Prostate gland (tissue), 2 donors: ENCODE data around the gene FOLH1.
"Not testable (repeated sequence)": the region's sequence is repeated elsewhere in the genome, so short reads cannot be mapped to it uniquely, and the experiment has no call there.

Experiments used
- POLR2A ChIP-seq: fragments of 450-650 bp; IDR thresholded peaks from one replicate; pipeline ENCODE4 v1.6.1; 2016; ENCODE audit warnings: antibody characterized with exemption, mild to moderate bottlenecking
- POLR2AphosphoS5 ChIP-seq: sonication (generic); formaldehyde crosslinking; IDR thresholded peaks from one replicate; pipeline ENCODE4 v1.6.1; 2017; ENCODE audit warnings: antibody characterized with exemption
- TF ChIP-seq, protein P1 (sequence below), 4 experiments: fragments of 200-600 bp in 2 of 4; fragments of 450-650 bp in 2 of 4; sonication (generic) in 2 of 4; IDR thresholded peaks; 1 replicate in 3 of 4; 2 replicates in 1 of 4; pipeline ENCODE4 v1.5.1; 2016 to 2019; ENCODE audit warnings: antibody characterized with exemption in 4 of 4, mild to moderate bottlenecking in 2 of 4, moderate library complexity in 2 of 4

DNA sequence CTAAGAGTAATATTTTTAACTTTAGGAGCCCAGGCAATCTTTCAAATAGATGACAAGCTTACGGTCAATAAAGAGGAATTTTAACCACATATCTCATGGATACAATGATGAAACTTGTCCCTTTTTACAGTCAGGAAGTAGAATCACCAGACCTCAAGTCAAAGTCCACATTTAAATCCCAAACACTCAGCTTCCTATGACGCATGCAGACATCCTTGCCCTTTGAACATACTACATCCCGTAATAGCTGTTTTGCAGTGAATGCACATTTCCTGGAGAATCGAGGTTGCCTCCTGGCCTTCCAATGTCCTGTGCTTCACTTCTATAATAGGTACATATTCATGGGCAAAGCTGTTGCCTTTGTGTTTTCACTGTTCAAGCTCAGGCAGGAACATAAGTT, 25.3 kb upstream of the FOLH1 start:
- TF ChIP-seq, protein P1, sequence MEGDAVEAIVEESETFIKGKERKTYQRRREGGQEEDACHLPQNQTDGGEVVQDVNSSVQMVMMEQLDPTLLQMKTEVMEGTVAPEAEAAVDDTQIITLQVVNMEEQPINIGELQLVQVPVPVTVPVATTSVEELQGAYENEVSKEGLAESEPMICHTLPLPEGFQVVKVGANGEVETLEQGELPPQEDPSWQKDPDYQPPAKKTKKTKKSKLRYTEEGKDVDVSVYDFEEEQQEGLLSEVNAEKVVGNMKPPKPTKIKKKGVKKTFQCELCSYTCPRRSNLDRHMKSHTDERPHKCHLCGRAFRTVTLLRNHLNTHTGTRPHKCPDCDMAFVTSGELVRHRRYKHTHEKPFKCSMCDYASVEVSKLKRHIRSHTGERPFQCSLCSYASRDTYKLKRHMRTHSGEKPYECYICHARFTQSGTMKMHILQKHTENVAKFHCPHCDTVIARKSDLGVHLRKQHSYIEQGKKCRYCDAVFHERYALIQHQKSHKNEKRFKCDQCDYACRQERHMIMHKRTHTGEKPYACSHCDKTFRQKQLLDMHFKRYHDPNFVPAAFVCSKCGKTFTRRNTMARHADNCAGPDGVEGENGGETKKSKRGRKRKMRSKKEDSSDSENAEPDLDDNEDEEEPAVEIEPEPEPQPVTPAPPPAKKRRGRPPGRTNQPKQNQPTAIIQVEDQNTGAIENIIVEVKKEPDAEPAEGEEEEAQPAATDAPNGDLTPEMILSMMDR (IDR thresholded peaks at IDR 0.05): not testable (repeated sequence)
- TF ChIP-seq POLR2AphosphoS5, POLR2A: not testable (repeated sequence)
